WTC11 (cell line): ENCODE data around the gene CCSER1.

Source experiments
- CTCF ChIP-seq: fragments of 200-600 bp; IDR thresholded peaks from 2 replicates; pipeline ENCODE4 v1.8.0; 2022; ENCODE audit warnings: antibody characterized with exemption
- JUN ChIP-seq: sonication (generic); formaldehyde crosslinking; IDR thresholded peaks from 2 replicates; pipeline ENCODE4 v1.8.0; 2023; ENCODE audit warnings: mild to moderate bottlenecking, missing genetic modification reagents
- PREB ChIP-seq: sonication (generic); formaldehyde crosslinking; IDR thresholded peaks from 2 replicates; pipeline ENCODE4 v1.8.1; 2022; ENCODE audit warnings: mild to moderate bottlenecking, missing genetic modification reagents, moderate library complexity, borderline replicate concordance
- TEAD1 ChIP-seq: sonication (generic); formaldehyde crosslinking; IDR thresholded peaks from 2 replicates; pipeline ENCODE4 v1.8.0; 2022; ENCODE audit warnings: mild to moderate bottlenecking, missing genetic modification reagents

- TF ChIP-seq TEAD1 = no peak
- TF ChIP-seq CTCF = no peak
- no peak for TF ChIP-seq JUN (CRISPR knock-in tag)
- no peak for TF ChIP-seq PREB (CRISPR knock-in tag)
Observed at GRCh38 chr4:90786602-90787001, 659.4 kb downstream of the CCSER1 start.
